ENCODE results near the gene SEMA3C.

SEMA3C gene

GRCh38 chr7:80924090-80924489, 5.2 kb upstream of the SEMA3C start:
- DNase-seq = no peak

GRCh38 chr7:80923211-80923612, 4.4 kb upstream of the SEMA3C start:
- DNase-seq = peak; percentile 81

GRCh38 chr7:80922253-80923049, 3.6 kb upstream of the SEMA3C start:
- DNase-seq = no peak

- no peak for DNase-seq
Observed at GRCh38 chr7:80921130-80921529, 2.3 kb upstream of the SEMA3C start.

GRCh38 chr7:80918399-80918798, 452 bp downstream of the SEMA3C start:
- no peak for DNase-seq

- DNase-seq = peak; percentile 69
Observed at GRCh38 chr7:80916770-80917741, 1.8 kb downstream of the SEMA3C start.

- DNase-seq = no peak
Observed at GRCh38 chr7:80910228-80910627, 8.6 kb downstream of the SEMA3C start.

GRCh38 chr7:80908360-80908797, 10.5 kb downstream of the SEMA3C start:
- no peak for DNase-seq

- DNase-seq = no peak
Observed at GRCh38 chr7:80907612-80908011, 11.2 kb downstream of the SEMA3C start.

GRCh38 chr7:80907141-80907601, 11.7 kb downstream of the SEMA3C start:
- no peak for DNase-seq

- no peak for DNase-seq
Observed at GRCh38 chr7:80905334-80905733, 13.5 kb downstream of the SEMA3C start.

GRCh38 chr7:80902716-80903308, 16.0 kb downstream of the SEMA3C start:
- no peak for DNase-seq

GRCh38 chr7:80902019-80902418, 16.8 kb downstream of the SEMA3C start:
- DNase-seq = no peak

- no peak for DNase-seq
Observed at GRCh38 chr7:80900583-80901576, 18.0 kb downstream of the SEMA3C start.

GRCh38 chr7:80896906-80897598, 21.8 kb downstream of the SEMA3C start:
- DNase-seq = no peak

- DNase-seq = no peak
Observed at GRCh38 chr7:80895056-80895455, 23.8 kb downstream of the SEMA3C start.

- DNase-seq = no peak
Observed at GRCh38 chr7:80891259-80891544, 27.6 kb downstream of the SEMA3C start.

GRCh38 chr7:80890426-80891258, 28.2 kb downstream of the SEMA3C start:
- DNase-seq = no peak

GRCh38 chr7:80889525-80889924, 29.3 kb downstream of the SEMA3C start:
- no peak for DNase-seq

- no peak for DNase-seq
Observed at GRCh38 chr7:80885757-80886156, 33.1 kb downstream of the SEMA3C start.

Measured in NCI-H1694 (cell line).